A549 (cell line): ENCODE measurements around the gene SPIRE2.

ENCODE experiments used
- CTCF ChIP-seq: fragments of >200 bp; sonication (Bioruptor Twin); formaldehyde crosslinking; IDR thresholded peaks from 3 replicates; pipeline ENCODE4 v1.5.1; 2016
- JUN ChIP-seq, 2 experiments: fragments of >200 bp; sonication (Bioruptor Twin); formaldehyde crosslinking; IDR thresholded peaks; 2 replicates in 1 of 2; 3 replicates in 1 of 2; pipeline ENCODE4 v1.6.1; 2016 to 2017
- MAZ ChIP-seq: fragments of 150-350 bp; IDR thresholded peaks from 2 replicates; pipeline ENCODE4 v1.6.1; 2014; ENCODE audit warnings: antibody characterized with exemption, low read depth, low read length, borderline replicate concordance
- POLR2A ChIP-seq: IDR thresholded peaks from 2 replicates; pipeline ENCODE4 v1.6.1; 2012; ENCODE audit warnings: mild to moderate bottlenecking, low read length
- RAD21 ChIP-seq, 2 experiments: fragments of >200 bp in 1 of 2; sonication (Bioruptor Twin) in 1 of 2; formaldehyde crosslinking in 1 of 2; IDR thresholded peaks in 1 of 2; conservative IDR thresholded peaks in 1 of 2; 2 replicates in 1 of 2; 3 replicates in 1 of 2; pipeline ENCODE4 v1.6.1; 2012 to 2018; ENCODE audit warnings: inconsistent platforms in 1 of 2
- RCOR1 ChIP-seq: fragments of 150-350 bp; IDR thresholded peaks from 2 replicates; pipeline ENCODE4 v1.6.1; 2014; ENCODE audit warnings: antibody characterized with exemption, low read length, low read depth
- REST ChIP-seq: fragments of 200-600 bp; sonication (generic); IDR thresholded peaks from 2 replicates; pipeline ENCODE4 v1.6.1; 2016; ENCODE audit warnings: antibody characterized with exemption, mild to moderate bottlenecking, moderate library complexity
- RNF2 ChIP-seq: fragments of 200-600 bp; sonication (generic); IDR thresholded peaks from 2 replicates; pipeline ENCODE4 v1.6.1; 2016; ENCODE audit warnings: low read depth, mild to moderate bottlenecking, antibody characterized with exemption, moderate library complexity, borderline replicate concordance
- TP53 ChIP-seq: fragments of 250-450 bp; sonication (Bioruptor Pico); IDR thresholded peaks from 2 replicates; pipeline ENCODE4 v1.5.0; 2021; ENCODE audit warnings: mild to moderate bottlenecking, moderate library complexity
- ZNF302 ChIP-seq: fragments of 250-450 bp; sonication (Bioruptor Pico); IDR thresholded peaks from 2 replicates; pipeline ENCODE4 v1.9.0; 2021; ENCODE audit warnings: inconsistent platforms, mild to moderate bottlenecking, moderate library complexity

GRCh38 chr16:89908236-89908635 lies 80.0 kb downstream of the SPIRE2 start:
- TF ChIP-seq TP53 (CRISPR knock-in tag), result no peak
- no peak for TF ChIP-seq POLR2A
- no peak for TF ChIP-seq MAZ
- no peak for TF ChIP-seq JUN (IDR thresholded peaks at IDR 0.05)
- TF ChIP-seq REST, result no peak
- no peak for TF ChIP-seq CTCF
- TF ChIP-seq RCOR1, result no peak
- TF ChIP-seq RNF2, result no peak
- TF ChIP-seq RAD21 (conservative IDR thresholded peaks at IDR 0.05 in 1 of 2, IDR thresholded peaks at IDR 0.05 in 1 of 2), result no peak
- no peak for TF ChIP-seq ZNF302 (CRISPR knock-in tag)
